SK-N-SH treated with all-trans-retinoic acid at 6 μM for 48 hours (cell line): ENCODE results near the gene GPC6.

Experiments used
- ATAC-seq: fragments of 200-7000 bp; cut with Tn5 transposase; 3 replicates; pipeline ENCODE4 v1.9.1; 2020; ENCODE audit warnings: mild to moderate bottlenecking, moderate library complexity
- ARNTL ChIP-seq: fragments of 450-650 bp; formaldehyde crosslinking; IDR thresholded peaks from 2 replicates; pipeline ENCODE4 v1.5.0; 2020; ENCODE audit warnings: low read depth, mild to moderate bottlenecking, moderate library complexity, borderline replicate concordance
- BACH2 ChIP-seq: fragments of 250-450 bp; sonication (Bioruptor Pico); IDR thresholded peaks from 2 replicates; pipeline ENCODE4 v1.9.0; 2021; ENCODE audit warnings: mild to moderate bottlenecking, borderline replicate concordance
- CSDC2 ChIP-seq: fragments of 250-450 bp; sonication (Bioruptor Pico); IDR thresholded peaks from 2 replicates; pipeline ENCODE4 v1.5.0; 2020; ENCODE audit warnings: mild to moderate bottlenecking, moderate library complexity
- GLIS3 ChIP-seq: fragments of 250-450 bp; sonication (Bioruptor Pico); IDR thresholded peaks from 2 replicates; pipeline ENCODE4 v1.5.0; 2020; ENCODE audit warnings: mild to moderate bottlenecking, moderate library complexity
- ISL1 ChIP-seq: fragments of 250-450 bp; sonication (Bioruptor Pico); IDR thresholded peaks from 2 replicates; pipeline ENCODE4 v2.1.2; 2022; ENCODE audit warnings: mild to moderate bottlenecking, moderate library complexity
- OSR1 ChIP-seq: fragments of 250-450 bp; sonication (Bioruptor Pico); IDR thresholded peaks from 2 replicates; pipeline ENCODE4 v1.8.0; 2022; ENCODE audit warnings: moderate library complexity, mild to moderate bottlenecking, inconsistent platforms
- PPARA ChIP-seq: fragments of 250-450 bp; sonication (Bioruptor Pico); IDR thresholded peaks from 2 replicates; pipeline ENCODE4 v1.5.0; 2020; ENCODE audit warnings: mild to moderate bottlenecking, borderline replicate concordance
- SNAI2 ChIP-seq: fragments of 250-450 bp; sonication (Bioruptor Pico); IDR thresholded peaks from 2 replicates; pipeline ENCODE4 v1.5.0; 2020; ENCODE audit warnings: mild to moderate bottlenecking, moderate library complexity
- TCF4 ChIP-seq: fragments of 250-450 bp; sonication (Bioruptor Pico); IDR thresholded peaks from 2 replicates; pipeline ENCODE4 v1.8.0; 2021; ENCODE audit warnings: mild to moderate bottlenecking, moderate library complexity, borderline replicate concordance
- TSHZ2 ChIP-seq: fragments of 250-450 bp; sonication (Bioruptor Pico); IDR thresholded peaks from 2 replicates; pipeline ENCODE4 v1.5.0; 2020; ENCODE audit warnings: mild to moderate bottlenecking, moderate library complexity
- ZC3H10 ChIP-seq: fragments of 250-450 bp; sonication (Bioruptor Pico); IDR thresholded peaks from 2 replicates; pipeline ENCODE4 v1.5.1; 2021; ENCODE audit warnings: mild to moderate bottlenecking, moderate library complexity
- ZFP3 ChIP-seq: fragments of 250-450 bp; sonication (Bioruptor Pico); IDR thresholded peaks from 2 replicates; pipeline ENCODE4 v1.5.0; 2020; ENCODE audit warnings: mild to moderate bottlenecking, moderate library complexity
- ZFP30 ChIP-seq: fragments of 450-650 bp; formaldehyde crosslinking; IDR thresholded peaks from 2 replicates; pipeline ENCODE4 v1.5.0; 2022; ENCODE audit warnings: mild to moderate bottlenecking, moderate library complexity
- ZNF565 ChIP-seq: fragments of 450-650 bp; formaldehyde crosslinking; conservative IDR thresholded peaks from 2 replicates; pipeline ENCODE4 v1.5.0; 2020; ENCODE audit warnings: low read depth, mild to moderate bottlenecking, moderate library complexity
- ZNF70 ChIP-seq: fragments of 450-650 bp; formaldehyde crosslinking; IDR thresholded peaks from 2 replicates; pipeline ENCODE4 v1.5.0; 2020; ENCODE audit warnings: mild to moderate bottlenecking, moderate library complexity
- ZNF8 ChIP-seq: fragments of 450-650 bp; formaldehyde crosslinking; IDR thresholded peaks from 2 replicates; pipeline ENCODE4 v1.5.0; 2020; ENCODE audit warnings: mild to moderate bottlenecking, moderate library complexity
- TF ChIP-seq, protein P1 (sequence below): fragments of 250-450 bp; sonication (Bioruptor Pico); IDR thresholded peaks from 2 replicates; pipeline ENCODE4 v1.8.0; 2020; ENCODE audit warnings: mild to moderate bottlenecking, moderate library complexity, borderline replicate concordance
- TF ChIP-seq, protein P2 (sequence below): fragments of 250-450 bp; sonication (Bioruptor Pico); IDR thresholded peaks from 2 replicates; pipeline ENCODE4 v1.5.1; 2021; ENCODE audit warnings: mild to moderate bottlenecking, moderate library complexity
- TF ChIP-seq, protein P3 (sequence below): fragments of 250-450 bp; sonication (Bioruptor Pico); IDR thresholded peaks from 2 replicates; pipeline ENCODE4 v1.5.1; 2020; ENCODE audit warnings: low read depth, mild to moderate bottlenecking, moderate library complexity

The GPC6 gene

DNA sequence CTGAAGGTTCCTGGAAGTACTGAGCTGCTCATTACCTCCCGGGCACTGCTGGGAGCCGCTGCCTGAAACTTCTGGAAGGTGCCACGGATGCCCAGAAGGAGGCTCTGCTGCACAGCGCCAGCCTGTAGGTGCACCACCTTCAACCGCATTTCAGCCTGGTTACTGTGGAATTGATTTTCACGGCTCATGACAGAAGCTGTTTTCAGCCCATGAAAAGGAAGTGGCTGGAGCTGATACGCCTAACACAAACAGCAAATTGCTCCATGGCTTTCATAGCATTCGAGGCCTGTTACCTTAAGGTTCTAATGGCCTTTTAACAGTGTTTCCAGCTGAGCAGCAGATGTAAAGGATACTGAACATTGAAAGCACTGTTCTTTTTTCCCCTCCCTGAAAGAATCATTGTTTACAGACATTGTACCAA is 22.0 kb downstream of the GPC6 start:
- ATAC-seq: peak; percentile 89
- TF ChIP-seq ZNF70 (no peak), CSDC2 (CRISPR knock-in tag) (no peak), GLIS3 (CRISPR knock-in tag) (no peak), ZFP3 (CRISPR knock-in tag) (no peak), ISL1 (CRISPR knock-in tag) (no peak), ZNF8 (CRISPR knock-in tag) (no peak), TCF4 (CRISPR knock-in tag) (no peak), BACH2 (no peak), PPARA (CRISPR knock-in tag) (no peak), SNAI2 (CRISPR knock-in tag) (no peak), ZNF565 (CRISPR knock-in tag) (no peak), OSR1 (CRISPR knock-in tag) (no peak), ZFP30 (CRISPR knock-in tag) (no peak)
- TF ChIP-seq, protein P1, sequence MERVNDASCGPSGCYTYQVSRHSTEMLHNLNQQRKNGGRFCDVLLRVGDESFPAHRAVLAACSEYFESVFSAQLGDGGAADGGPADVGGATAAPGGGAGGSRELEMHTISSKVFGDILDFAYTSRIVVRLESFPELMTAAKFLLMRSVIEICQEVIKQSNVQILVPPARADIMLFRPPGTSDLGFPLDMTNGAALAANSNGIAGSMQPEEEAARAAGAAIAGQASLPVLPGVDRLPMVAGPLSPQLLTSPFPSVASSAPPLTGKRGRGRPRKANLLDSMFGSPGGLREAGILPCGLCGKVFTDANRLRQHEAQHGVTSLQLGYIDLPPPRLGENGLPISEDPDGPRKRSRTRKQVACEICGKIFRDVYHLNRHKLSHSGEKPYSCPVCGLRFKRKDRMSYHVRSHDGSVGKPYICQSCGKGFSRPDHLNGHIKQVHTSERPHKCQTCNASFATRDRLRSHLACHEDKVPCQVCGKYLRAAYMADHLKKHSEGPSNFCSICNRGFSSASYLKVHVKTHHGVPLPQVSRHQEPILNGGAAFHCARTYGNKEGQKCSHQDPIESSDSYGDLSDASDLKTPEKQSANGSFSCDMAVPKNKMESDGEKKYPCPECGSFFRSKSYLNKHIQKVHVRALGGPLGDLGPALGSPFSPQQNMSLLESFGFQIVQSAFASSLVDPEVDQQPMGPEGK (CRISPR knock-in tag): no peak
- TF ChIP-seq, protein P2, sequence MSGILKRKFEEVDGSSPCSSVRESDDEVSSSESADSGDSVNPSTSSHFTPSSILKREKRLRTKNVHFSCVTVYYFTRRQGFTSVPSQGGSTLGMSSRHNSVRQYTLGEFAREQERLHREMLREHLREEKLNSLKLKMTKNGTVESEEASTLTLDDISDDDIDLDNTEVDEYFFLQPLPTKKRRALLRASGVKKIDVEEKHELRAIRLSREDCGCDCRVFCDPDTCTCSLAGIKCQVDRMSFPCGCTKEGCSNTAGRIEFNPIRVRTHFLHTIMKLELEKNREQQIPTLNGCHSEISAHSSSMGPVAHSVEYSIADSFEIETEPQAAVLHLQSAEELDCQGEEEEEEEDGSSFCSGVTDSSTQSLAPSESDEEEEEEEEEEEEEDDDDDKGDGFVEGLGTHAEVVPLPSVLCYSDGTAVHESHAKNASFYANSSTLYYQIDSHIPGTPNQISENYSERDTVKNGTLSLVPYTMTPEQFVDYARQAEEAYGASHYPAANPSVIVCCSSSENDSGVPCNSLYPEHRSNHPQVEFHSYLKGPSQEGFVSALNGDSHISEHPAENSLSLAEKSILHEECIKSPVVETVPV: no peak
- TF ChIP-seq, protein P3, sequence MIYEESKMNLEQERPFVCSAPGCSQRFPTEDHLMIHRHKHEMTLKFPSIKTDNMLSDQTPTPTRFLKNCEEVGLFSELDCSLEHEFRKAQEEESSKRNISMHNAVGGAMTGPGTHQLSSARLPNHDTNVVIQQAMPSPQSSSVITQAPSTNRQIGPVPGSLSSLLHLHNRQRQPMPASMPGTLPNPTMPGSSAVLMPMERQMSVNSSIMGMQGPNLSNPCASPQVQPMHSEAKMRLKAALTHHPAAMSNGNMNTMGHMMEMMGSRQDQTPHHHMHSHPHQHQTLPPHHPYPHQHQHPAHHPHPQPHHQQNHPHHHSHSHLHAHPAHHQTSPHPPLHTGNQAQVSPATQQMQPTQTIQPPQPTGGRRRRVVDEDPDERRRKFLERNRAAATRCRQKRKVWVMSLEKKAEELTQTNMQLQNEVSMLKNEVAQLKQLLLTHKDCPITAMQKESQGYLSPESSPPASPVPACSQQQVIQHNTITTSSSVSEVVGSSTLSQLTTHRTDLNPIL: no peak

- TF ChIP-seq CSDC2 (CRISPR knock-in tag) (no peak), ARNTL (CRISPR knock-in tag) (no peak), ISL1 (CRISPR knock-in tag) (no peak), ZNF70 (no peak), ZFP30 (CRISPR knock-in tag) (no peak), TSHZ2 (CRISPR knock-in tag) (no peak), TCF4 (CRISPR knock-in tag) (no peak), ZFP3 (CRISPR knock-in tag) (no peak), BACH2 (no peak), ZNF8 (CRISPR knock-in tag) (no peak), SNAI2 (CRISPR knock-in tag) (no peak), ZC3H10 (CRISPR knock-in tag) (no peak)
- TF ChIP-seq, protein P1 (CRISPR knock-in tag): no peak
- TF ChIP-seq, protein P3: no peak
- peak; percentile 87 for ATAC-seq
Observed at GRCh38 chr13:93249364-93250306, 23.0 kb downstream of the GPC6 start.
